Vagina (tissue), 2 donors: ENCODE results near the gene TFF1.

Experiments used
- POLR2AphosphoS5 ChIP-seq, 2 donors: sonication (generic); formaldehyde crosslinking; IDR thresholded peaks; one replicate each; pipeline ENCODE4 v1.9.0; 2017; ENCODE audit warnings: antibody characterized with exemption in 2 of 2, mild to moderate bottlenecking in 2 of 2, low read depth in 1 of 2; ENCODE audit not compliant: insufficient read depth in 1 of 2
- TF ChIP-seq, protein P1 (sequence below), 3 experiments: fragments of 450-650 bp in 2 of 3; fragments of 200-600 bp in 1 of 3; sonication (generic) in 1 of 3; IDR thresholded peaks; one replicate each; pipeline ENCODE4 v1.5.1; 2017 to 2019; ENCODE audit warnings: antibody characterized with exemption in 3 of 3, mild to moderate bottlenecking in 2 of 3, moderate library complexity in 2 of 3

DNA sequence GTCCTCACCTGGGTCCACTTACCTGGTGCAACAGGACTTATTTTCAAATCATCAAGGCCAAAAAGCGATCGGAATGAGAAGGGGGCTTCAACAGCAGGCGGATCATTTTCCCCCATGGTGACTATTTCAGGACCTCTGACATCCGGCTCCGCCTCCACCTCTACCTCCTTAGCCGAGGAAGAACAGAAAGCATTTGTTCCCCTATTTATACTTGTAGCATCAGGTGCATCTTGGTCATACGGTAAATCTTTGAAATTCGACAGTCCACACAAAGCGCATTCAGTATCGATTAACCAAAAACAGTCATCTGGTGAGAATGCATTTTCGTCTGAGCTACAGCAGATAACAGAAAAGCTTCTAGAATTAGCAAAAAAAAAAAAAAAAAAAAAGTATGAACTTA lies 29.0 kb upstream of the TFF1 start:
- no peak for TF ChIP-seq POLR2AphosphoS5 (IDR thresholded peaks at IDR 0.05; ENCODE audit: insufficient read depth in 1 of 2, low read depth in 1 of 2)
- TF ChIP-seq, protein P1, sequence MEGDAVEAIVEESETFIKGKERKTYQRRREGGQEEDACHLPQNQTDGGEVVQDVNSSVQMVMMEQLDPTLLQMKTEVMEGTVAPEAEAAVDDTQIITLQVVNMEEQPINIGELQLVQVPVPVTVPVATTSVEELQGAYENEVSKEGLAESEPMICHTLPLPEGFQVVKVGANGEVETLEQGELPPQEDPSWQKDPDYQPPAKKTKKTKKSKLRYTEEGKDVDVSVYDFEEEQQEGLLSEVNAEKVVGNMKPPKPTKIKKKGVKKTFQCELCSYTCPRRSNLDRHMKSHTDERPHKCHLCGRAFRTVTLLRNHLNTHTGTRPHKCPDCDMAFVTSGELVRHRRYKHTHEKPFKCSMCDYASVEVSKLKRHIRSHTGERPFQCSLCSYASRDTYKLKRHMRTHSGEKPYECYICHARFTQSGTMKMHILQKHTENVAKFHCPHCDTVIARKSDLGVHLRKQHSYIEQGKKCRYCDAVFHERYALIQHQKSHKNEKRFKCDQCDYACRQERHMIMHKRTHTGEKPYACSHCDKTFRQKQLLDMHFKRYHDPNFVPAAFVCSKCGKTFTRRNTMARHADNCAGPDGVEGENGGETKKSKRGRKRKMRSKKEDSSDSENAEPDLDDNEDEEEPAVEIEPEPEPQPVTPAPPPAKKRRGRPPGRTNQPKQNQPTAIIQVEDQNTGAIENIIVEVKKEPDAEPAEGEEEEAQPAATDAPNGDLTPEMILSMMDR (IDR thresholded peaks at IDR 0.05): no peak
